CD4-positive, alpha-beta T cell treated with Interleukin-21 for 1 hour (primary cell): ENCODE data around the gene PGC.
"Not testable (repeated sequence)": the region's sequence is repeated elsewhere in the genome, so short reads cannot be mapped to it uniquely, and the experiment has no call there.

Experiments used
- DNase-seq: peaks from one replicate; pipeline ENCODE4 v3.0.0-alpha.2; 2020

Gene PGC

GRCh38 chr6:41774841-41775240, 27.6 kb upstream of the PGC start:
- DNase-seq: no peak

- no peak for DNase-seq
These were observed 24.1 kb upstream of the PGC start for GRCh38 chr6:41771058-41771983.

- DNase-seq: no peak
These were observed 23.3 kb upstream of the PGC start for GRCh38 chr6:41770381-41771057.

GRCh38 chr6:41769376-41769775, 22.2 kb upstream of the PGC start:
- no peak for DNase-seq

GRCh38 chr6:41768545-41769308, 21.5 kb upstream of the PGC start:
- DNase-seq: no peak

- DNase-seq: no peak
These were observed 20.1 kb upstream of the PGC start for GRCh38 chr6:41767112-41767833.

GRCh38 chr6:41766043-41766664, 19.0 kb upstream of the PGC start:
- not testable (repeated sequence) for DNase-seq

- no peak for DNase-seq
These were observed 16.3 kb upstream of the PGC start for GRCh38 chr6:41763470-41763869.

- no peak for DNase-seq
These were observed 12.8 kb upstream of the PGC start for GRCh38 chr6:41759905-41760579.

- DNase-seq: no peak
These were observed 12.1 kb upstream of the PGC start for GRCh38 chr6:41759106-41759904.

- no peak for DNase-seq
These were observed 11.4 kb upstream of the PGC start for GRCh38 chr6:41758641-41759035.

GRCh38 chr6:41757931-41758640, 10.9 kb upstream of the PGC start:
- no peak for DNase-seq

GRCh38 chr6:41757271-41757670, 10.1 kb upstream of the PGC start:
- DNase-seq: no peak

- DNase-seq: no peak
These were observed 9.2 kb upstream of the PGC start for GRCh38 chr6:41756354-41756753.

- DNase-seq: no peak
These were observed 8.7 kb upstream of the PGC start for GRCh38 chr6:41755895-41756294.

GRCh38 chr6:41750374-41750773, 3.2 kb upstream of the PGC start:
- DNase-seq: no peak

GRCh38 chr6:41748542-41748941, 1.3 kb upstream of the PGC start:
- DNase-seq: no peak

GRCh38 chr6:41748102-41748477, 893 bp upstream of the PGC start:
- no peak for DNase-seq

- no peak for DNase-seq
These were observed 1.1 kb downstream of the PGC start for GRCh38 chr6:41746107-41746506.

GRCh38 chr6:41744236-41744787, 2.9 kb downstream of the PGC start:
- DNase-seq: no peak
